CD4-positive, alpha-beta T cell (primary cell): Measurements from ENCODE around the gene LEF1. TPM values are rescaled to one million over a fixed set of nuclear protein-coding genes. Genes with fewer than 3 reads are reported as not detected.
A peak's percentile ranks its signal among the peaks of the same experiment; 100 is the strongest.

Experiments
- ATAC-seq: fragments of 200-7000 bp; cut with Tn5 transposase; one replicate; pipeline ENCODE4 v1.10.0; 2022; ENCODE audit warnings: mild to moderate bottlenecking; ENCODE audit not compliant: poor library complexity
- CTCF ChIA-PET: fragments of 350-600 bp; sonication (Branson Sonifier 250); formaldehyde crosslinking; loops from one replicate; lab custom pipeline; 2021; ENCODE audit warnings: antibody characterized with exemption, inconsistent platforms; lab: Charles Lee
- POLR2A ChIA-PET: fragments of 350-600 bp; sonication (Branson Sonifier 250); formaldehyde crosslinking; loops from one replicate; lab custom pipeline; 2021; ENCODE audit warnings: antibody characterized with exemption, inconsistent platforms; lab: Charles Lee
- DNase-seq, 14 experiments: peaks; one replicate each; pipeline ENCODE4 v3.0.0-alpha.2; 2013 to 2020; ENCODE audit warnings: mixed read lengths in 2 of 14
- H3K27ac ChIP-seq, 2 donors: one replicate each; pipeline versions ENCODE4 v1.5.1 to v1.7.0; 2013; ENCODE audit warnings: low read length in 2 of 2, low read depth in 1 of 2, mild to moderate bottlenecking in 1 of 2
- H3K27me3 ChIP-seq, 2 experiments: 1 replicate in 1 of 2; 2 replicates in 1 of 2; pipeline versions ENCODE4 v1.6.1 to v1.7.0; 2013; ENCODE audit warnings: low read length in 2 of 2, control low read depth in 1 of 2, mild to moderate bottlenecking in 1 of 2, moderate library complexity in 1 of 2; ENCODE audit not compliant: insufficient read depth in 2 of 2, control insufficient read depth in 1 of 2
- H3K36me3 ChIP-seq: one replicate; pipeline ENCODE4 v1.6.1; 2013; ENCODE audit warnings: low read length, control low read depth; ENCODE audit not compliant: insufficient read depth
- H3K4me1 ChIP-seq: one replicate; pipeline ENCODE4 v1.6.1; 2013; ENCODE audit warnings: low read length, control low read depth; ENCODE audit not compliant: insufficient read depth
- H3K4me3 ChIP-seq: one replicate; pipeline ENCODE4 v1.5.1; 2013; ENCODE audit warnings: mild to moderate bottlenecking, low read length, moderate library complexity
- H3K9me3 ChIP-seq, 2 experiments: 1 replicate in 1 of 2; 2 replicates in 1 of 2; pipeline versions ENCODE4 v1.6.1 to v1.7.0; 2013; ENCODE audit warnings: low read length in 2 of 2, mild to moderate bottlenecking in 2 of 2, control low read depth in 1 of 2, moderate library complexity in 1 of 2; ENCODE audit not compliant: control insufficient read depth in 1 of 2, insufficient read depth in 1 of 2
- H3K27ac Mint-ChIP-seq: one replicate; pipeline ENCODE4 v1.8.0; 2020; ENCODE audit warnings: mixed read lengths
- H3K27me3 Mint-ChIP-seq: one replicate; pipeline ENCODE4 v1.8.0; 2021; ENCODE audit warnings: mixed read lengths
- H3K36me3 Mint-ChIP-seq: one replicate; pipeline ENCODE4 v1.8.0; 2021; ENCODE audit warnings: low read depth, mixed read lengths
- H3K4me1 Mint-ChIP-seq: one replicate; pipeline ENCODE4 v1.8.0; 2021; ENCODE audit warnings: low read depth, mixed read lengths
- H3K4me3 Mint-ChIP-seq: one replicate; pipeline ENCODE4 v1.8.0; 2020; ENCODE audit warnings: mild to moderate bottlenecking, mixed read lengths
- H3K9me3 Mint-ChIP-seq: one replicate; pipeline ENCODE4 v1.8.0; 2020; ENCODE audit warnings: mixed read lengths
- intact Hi-C, 2 experiments: fragments of 100-400 bp; cut with DNase I in 1 of 2; cut with micrococcal nuclease in 1 of 2; formaldehyde crosslinking; loops; one replicate each; pipeline versions ENCODE4 v1.15.1 to v1.9.0; 2023 to 2025; cut with DNase I, micrococcal nuclease
- total RNA-seq, 174 experiments: library from RNA in 2 of 174; stranded (reverse) in 2 of 174; gene quantifications; one replicate each; pipeline ENCODE4 v1.2.3 and lab custom pipeline; 2021 to 2026
- TF ChIP-seq, protein P1 (sequence below): fragments of 200-600 bp; IDR thresholded peaks from one replicate; pipeline ENCODE4 v1.8.0; 2022; ENCODE audit warnings: antibody characterized with exemption, mild to moderate bottlenecking

Gene LEF1
- total RNA-seq, 2 experiments from 2014 or later = 409 to 438 TPM

- TF ChIP-seq, protein P1, sequence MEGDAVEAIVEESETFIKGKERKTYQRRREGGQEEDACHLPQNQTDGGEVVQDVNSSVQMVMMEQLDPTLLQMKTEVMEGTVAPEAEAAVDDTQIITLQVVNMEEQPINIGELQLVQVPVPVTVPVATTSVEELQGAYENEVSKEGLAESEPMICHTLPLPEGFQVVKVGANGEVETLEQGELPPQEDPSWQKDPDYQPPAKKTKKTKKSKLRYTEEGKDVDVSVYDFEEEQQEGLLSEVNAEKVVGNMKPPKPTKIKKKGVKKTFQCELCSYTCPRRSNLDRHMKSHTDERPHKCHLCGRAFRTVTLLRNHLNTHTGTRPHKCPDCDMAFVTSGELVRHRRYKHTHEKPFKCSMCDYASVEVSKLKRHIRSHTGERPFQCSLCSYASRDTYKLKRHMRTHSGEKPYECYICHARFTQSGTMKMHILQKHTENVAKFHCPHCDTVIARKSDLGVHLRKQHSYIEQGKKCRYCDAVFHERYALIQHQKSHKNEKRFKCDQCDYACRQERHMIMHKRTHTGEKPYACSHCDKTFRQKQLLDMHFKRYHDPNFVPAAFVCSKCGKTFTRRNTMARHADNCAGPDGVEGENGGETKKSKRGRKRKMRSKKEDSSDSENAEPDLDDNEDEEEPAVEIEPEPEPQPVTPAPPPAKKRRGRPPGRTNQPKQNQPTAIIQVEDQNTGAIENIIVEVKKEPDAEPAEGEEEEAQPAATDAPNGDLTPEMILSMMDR = no peak
- Mint-ChIP-seq H3K9me3 (no peaks in the 10 kb centered on the region), H3K4me1 (peaks cover 31% of the 10 kb centered on the region), H3K36me3 (peaks cover 64% of the 10 kb centered on the region), H3K27ac (peak overlapping the region; percentile 88), H3K4me3 (peak overlapping the region; percentile 98), H3K27me3 (peaks cover 9% of the 10 kb centered on the region)
- H3K36me3 ChIP-seq = peaks cover 9% of the 10 kb centered on the region
- POLR2A ChIA-PET = interaction anchor here (0.6 to 15.5 kb wide), 23 partner anchors 10 to 482 kb away, joined by 3 to 229 read pairs (median 6); partner anchors contain the start of genes OSTC and RPL34
- H3K27me3 ChIP-seq = peaks cover 7 to 11% of the 10 kb centered on the region in 2 experiments
- CTCF ChIA-PET = interaction anchor here (0.7 to 1.0 kb wide), 3 partner anchors 14 to 87 kb away, joined by 3 to 4 read pairs (median 3); no protein-coding TSS in a partner anchor
- H3K27ac ChIP-seq = peak overlapping the region; percentile 1 to 84
- intact Hi-C loops = loop anchor here (2.0 to 10.0 kb wide), 5 partner anchors 53 to 405 kb away; no protein-coding TSS in a partner anchor
- peaks cover 58% of the 10 kb centered on the region for H3K4me1 ChIP-seq
- H3K9me3 ChIP-seq = peaks cover 0 to 7% of the 10 kb centered on the region in 2 experiments
- DNase-seq = peak in 11 of 14 experiments; percentile 16 to 74 (median 42)
- peak; percentile 9 for ATAC-seq
- H3K4me3 ChIP-seq = peak overlapping the region; percentile 76
These were observed 517 bp downstream of the LEF1 start for GRCh38 chr4:108168160-108168670.

- Histone ChIP-seq H3K36me3 (peaks cover 19% of the 10 kb centered on the region), H3K9me3 (peaks cover 0 to 7% of the 10 kb centered on the region in 2 experiments), H3K27me3 (peaks cover 7 to 11% of the 10 kb centered on the region in 2 experiments), H3K27ac (peak overlapping the region; percentile 53 to 80), H3K4me1 (peaks cover 45% of the 10 kb centered on the region), H3K4me3 (peak overlapping the region; percentile 76)
- ChIA-PET CTCF (interaction anchor here (0.9 to 1.7 kb wide), 4 partner anchors 12 to 406 kb away, joined by 3 to 6 read pairs (median 4); no protein-coding TSS in a partner anchor), POLR2A (interaction anchor here (0.8 to 15.5 kb wide), 16 partner anchors 8 to 454 kb away, joined by 3 to 229 read pairs (median 8); partner anchors contain the start of gene RPL34)
- Mint-ChIP-seq H3K4me3 (peak overlapping the region; percentile 99), H3K27ac (peak overlapping the region; percentile 88), H3K36me3 (peaks cover 77% of the 10 kb centered on the region), H3K4me1 (peaks cover 45% of the 10 kb centered on the region), H3K27me3 (peaks cover 9% of the 10 kb centered on the region), H3K9me3 (no peaks in the 10 kb centered on the region)
- ATAC-seq = peak; percentile 18
- TF ChIP-seq, protein P1 = no peak
- DNase-seq = peak; percentile 34 to 83 (median 60)
- intact Hi-C loops = loop anchor here (1.0 to 10.0 kb wide), 5 partner anchors 10 to 346 kb away; no protein-coding TSS in a partner anchor
These were observed 2.1 kb downstream of the LEF1 start for GRCh38 chr4:108166441-108167315.

GRCh38 chr4:108166038-108166437 is 2.7 kb downstream of the LEF1 start:
- H3K9me3 Mint-ChIP-seq = no peaks in the 10 kb centered on the region
- peaks cover 43% of the 10 kb centered on the region for H3K4me1 Mint-ChIP-seq
- Histone ChIP-seq H3K4me1 (peaks cover 39% of the 10 kb centered on the region), H3K27ac (peak overlapping the region; percentile 56 to 80), H3K9me3 (peaks cover 0 to 7% of the 10 kb centered on the region in 2 experiments), H3K36me3 (peaks cover 19% of the 10 kb centered on the region), H3K27me3 (peaks cover 6 to 11% of the 10 kb centered on the region in 2 experiments), H3K4me3 (peak overlapping the region; percentile 76)
- intact Hi-C loops = loop anchor here (1.0 to 10.0 kb wide), 5 partner anchors 10 to 346 kb away; no protein-coding TSS in a partner anchor
- POLR2A ChIA-PET = interaction anchor here (0.8 to 15.5 kb wide), 16 partner anchors 8 to 455 kb away, joined by 3 to 229 read pairs (median 8); partner anchors contain the start of gene RPL34
- TF ChIP-seq, protein P1 = no peak
- DNase-seq (peak in 13 of 14 experiments; percentile 19 to 79 (median 51)), ATAC-seq (peak; percentile 48)
- H3K36me3 Mint-ChIP-seq = peaks cover 79% of the 10 kb centered on the region
- CTCF ChIA-PET = interaction anchor here (0.9 to 1.7 kb wide), 4 partner anchors 35 to 406 kb away, joined by 3 to 6 read pairs (median 4); no protein-coding TSS in a partner anchor
- peak overlapping the region; percentile 88 for H3K27ac Mint-ChIP-seq
- peaks cover 9% of the 10 kb centered on the region for H3K27me3 Mint-ChIP-seq
- peak overlapping the region; percentile 99 for H3K4me3 Mint-ChIP-seq
